ENCODE measurements around the gene ATF5.
"Not testable (repeated sequence)": the region's sequence is repeated elsewhere in the genome, so short reads cannot be mapped to it uniquely, and the experiment has no call there.

The ATF5 gene

DNA sequence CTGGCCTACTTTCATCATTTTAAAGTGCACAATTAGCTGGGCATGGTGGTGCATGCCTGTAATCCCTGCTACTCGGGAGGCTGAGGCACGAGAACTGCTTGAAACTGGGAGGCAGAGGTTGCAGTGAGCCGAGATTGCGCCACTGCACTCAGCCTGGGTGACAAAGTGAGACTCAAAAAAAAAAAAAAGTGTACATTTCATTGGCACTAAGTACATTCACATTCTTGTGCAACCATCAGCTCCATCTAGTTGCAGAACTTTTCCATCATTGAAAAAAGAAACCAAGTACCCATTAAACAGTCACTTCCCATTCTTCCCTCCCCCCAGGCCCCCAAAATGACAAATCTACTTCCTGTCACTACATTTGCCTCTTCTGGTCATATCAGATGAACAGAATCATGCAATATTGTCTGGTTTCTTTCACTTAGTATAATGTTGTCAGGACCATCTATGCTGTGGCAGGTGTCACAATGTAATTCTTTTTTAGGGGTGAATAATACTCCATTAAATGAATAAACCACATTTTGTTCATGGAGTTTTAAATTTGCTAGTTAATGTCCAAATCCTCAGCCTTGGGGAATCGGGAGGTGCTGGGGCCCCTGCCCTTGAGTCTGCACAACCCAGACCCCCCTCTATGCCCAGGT is 39.4 kb downstream of the ATF5 start:
- no peak for TF ChIP-seq ZFX (IDR thresholded peaks at IDR 0.05; ENCODE audit: borderline replicate concordance)
- TF ChIP-seq, protein P1, sequence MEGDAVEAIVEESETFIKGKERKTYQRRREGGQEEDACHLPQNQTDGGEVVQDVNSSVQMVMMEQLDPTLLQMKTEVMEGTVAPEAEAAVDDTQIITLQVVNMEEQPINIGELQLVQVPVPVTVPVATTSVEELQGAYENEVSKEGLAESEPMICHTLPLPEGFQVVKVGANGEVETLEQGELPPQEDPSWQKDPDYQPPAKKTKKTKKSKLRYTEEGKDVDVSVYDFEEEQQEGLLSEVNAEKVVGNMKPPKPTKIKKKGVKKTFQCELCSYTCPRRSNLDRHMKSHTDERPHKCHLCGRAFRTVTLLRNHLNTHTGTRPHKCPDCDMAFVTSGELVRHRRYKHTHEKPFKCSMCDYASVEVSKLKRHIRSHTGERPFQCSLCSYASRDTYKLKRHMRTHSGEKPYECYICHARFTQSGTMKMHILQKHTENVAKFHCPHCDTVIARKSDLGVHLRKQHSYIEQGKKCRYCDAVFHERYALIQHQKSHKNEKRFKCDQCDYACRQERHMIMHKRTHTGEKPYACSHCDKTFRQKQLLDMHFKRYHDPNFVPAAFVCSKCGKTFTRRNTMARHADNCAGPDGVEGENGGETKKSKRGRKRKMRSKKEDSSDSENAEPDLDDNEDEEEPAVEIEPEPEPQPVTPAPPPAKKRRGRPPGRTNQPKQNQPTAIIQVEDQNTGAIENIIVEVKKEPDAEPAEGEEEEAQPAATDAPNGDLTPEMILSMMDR (IDR thresholded peaks at IDR 0.05) = no peak
- H3K27ac ChIP-seq = no peak overlapping the region

DNA sequence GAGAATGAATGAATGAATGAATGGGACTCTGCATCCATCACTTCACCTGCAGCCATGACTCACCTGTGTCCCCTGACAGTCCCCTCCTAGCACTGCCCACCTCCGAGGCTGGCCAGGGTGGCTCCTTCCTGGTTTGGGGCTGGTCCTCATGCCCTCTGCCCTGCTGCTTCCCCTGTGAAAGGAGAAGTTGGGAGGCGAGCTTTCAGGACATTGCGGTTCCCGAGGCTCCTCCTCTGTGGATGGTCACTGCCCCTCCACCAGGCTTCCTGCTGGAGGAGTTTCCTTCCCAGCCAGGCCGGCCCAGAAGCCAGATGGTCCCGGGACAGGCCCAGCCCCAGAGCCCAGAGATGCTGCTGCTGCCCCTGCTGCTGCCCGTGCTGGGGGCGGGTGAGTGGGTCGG is 40.4 kb downstream of the ATF5 start:
- H3K27ac ChIP-seq = not testable (repeated sequence)

DNA sequence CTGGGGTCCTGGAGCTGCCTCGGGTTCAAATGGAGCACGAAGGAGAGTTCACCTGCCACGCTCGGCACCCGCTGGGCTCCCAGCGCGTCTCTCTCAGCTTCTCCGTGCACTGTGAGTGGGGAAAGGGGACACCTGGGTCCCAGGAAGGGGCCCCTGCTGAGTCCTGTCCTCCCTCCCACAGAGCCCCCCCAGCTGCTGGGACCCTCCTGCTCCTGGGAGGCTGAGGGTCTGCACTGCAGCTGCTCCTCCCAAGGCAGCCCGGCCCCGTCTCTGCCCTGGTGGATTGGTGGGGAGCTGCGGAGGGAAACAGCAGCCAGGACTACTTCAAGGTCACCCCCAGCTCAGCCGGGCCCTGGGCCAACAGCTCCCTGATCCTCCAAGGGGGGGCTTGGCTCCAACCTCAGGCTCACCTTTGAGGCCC is 43.0 kb downstream of the ATF5 start:
- no peak for TF ChIP-seq ZFX (IDR thresholded peaks at IDR 0.05; ENCODE audit: borderline replicate concordance)
- TF ChIP-seq, protein P1 (IDR thresholded peaks at IDR 0.05) = no peak
- H3K27ac ChIP-seq = no peak overlapping the region

DNA sequence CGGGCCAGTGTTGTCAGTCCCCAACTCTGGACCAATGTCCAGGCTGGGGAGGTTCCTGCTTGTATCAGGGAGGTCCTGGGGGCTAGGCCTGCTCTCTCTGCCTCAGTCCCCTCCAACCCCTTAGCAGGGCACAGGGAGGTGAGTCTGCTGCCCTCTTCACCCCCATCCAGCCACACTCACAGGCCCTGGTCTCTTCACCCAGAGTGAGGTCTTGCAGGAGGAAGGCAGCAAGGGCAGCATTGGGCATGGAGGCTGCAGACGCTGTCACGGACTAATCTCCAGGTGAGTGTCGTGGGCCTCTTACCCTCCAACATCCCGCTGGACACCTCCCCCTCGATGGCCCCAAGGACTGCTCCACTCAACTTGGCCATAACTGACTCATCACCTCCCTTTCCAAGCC is 43.8 kb downstream of the ATF5 start:
- no peak overlapping the region for H3K27ac ChIP-seq
- TF ChIP-seq, protein P1 (IDR thresholded peaks at IDR 0.05) = no peak
- no peak for TF ChIP-seq ZFX (IDR thresholded peaks at IDR 0.05; ENCODE audit: borderline replicate concordance)

DNA sequence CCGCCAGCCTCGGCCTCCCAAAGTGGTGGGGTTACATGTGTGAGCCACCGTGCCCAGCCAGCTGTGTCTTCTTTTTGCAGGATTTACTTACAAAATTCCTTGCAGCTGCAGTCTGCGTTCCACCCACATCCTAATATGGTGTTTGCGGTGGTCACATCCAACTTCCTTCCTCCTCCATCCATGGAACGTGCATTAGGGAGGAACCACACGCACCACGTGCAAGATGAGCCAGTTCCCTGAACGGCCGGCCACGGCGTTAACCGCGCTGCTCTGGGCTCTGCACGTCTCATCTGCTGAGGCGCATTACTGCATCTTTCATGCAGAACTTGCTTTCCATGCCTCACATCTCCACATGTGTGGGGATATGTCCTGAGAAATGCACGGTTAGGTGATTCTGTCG is 45.0 kb downstream of the ATF5 start:
- no peak overlapping the region for H3K27ac ChIP-seq
- no peak for TF ChIP-seq ZFX (IDR thresholded peaks at IDR 0.05; ENCODE audit: borderline replicate concordance)
- TF ChIP-seq, protein P1 (IDR thresholded peaks at IDR 0.05) = no peak

DNA sequence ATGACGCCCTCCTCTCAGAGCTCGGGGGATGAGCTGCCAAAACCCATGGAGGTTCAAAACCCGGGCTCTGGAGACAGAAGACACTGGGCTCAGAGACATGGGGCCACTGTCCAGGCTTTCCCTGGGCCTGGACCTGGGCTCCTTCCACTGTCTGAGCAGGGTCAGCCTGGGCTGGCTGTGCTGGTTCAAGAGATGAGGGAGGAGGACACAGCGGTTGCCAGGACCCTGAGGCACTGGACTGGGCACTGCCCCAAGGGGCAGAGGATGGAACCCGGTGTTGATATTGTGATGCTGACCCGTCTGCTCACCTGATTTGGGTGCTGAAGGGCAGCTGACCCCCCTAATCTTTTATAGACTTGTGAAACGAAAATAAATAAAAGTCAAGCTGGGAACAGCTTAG is 46.0 kb downstream of the ATF5 start:
- no peak overlapping the region for H3K27ac ChIP-seq
- TF ChIP-seq ZFX (IDR thresholded peaks at IDR 0.05; ENCODE audit: borderline replicate concordance) = no peak

DNA sequence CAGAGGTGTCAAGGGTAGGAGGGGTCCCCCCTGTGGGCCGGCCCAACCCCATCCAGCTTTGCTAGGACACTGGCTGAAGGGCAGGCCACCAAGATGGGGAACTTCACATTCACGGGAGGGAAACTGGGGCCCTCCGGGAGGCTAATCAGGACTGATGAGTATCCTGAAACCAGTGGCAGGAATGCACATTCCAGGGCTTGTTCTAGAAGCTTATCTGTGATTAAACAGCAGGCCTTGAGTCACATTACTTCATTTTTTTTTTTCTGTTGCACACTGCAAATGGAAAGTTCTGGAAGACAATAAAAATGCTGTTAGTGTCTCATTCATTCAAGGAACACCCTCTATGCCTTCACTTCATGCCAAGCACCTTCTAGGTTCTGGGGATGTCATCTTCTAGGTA is 47.5 kb downstream of the ATF5 start:
- TF ChIP-seq, protein P1 (IDR thresholded peaks at IDR 0.05) = no peak
- TF ChIP-seq ZFX (IDR thresholded peaks at IDR 0.05; ENCODE audit: borderline replicate concordance) = no peak

DNA sequence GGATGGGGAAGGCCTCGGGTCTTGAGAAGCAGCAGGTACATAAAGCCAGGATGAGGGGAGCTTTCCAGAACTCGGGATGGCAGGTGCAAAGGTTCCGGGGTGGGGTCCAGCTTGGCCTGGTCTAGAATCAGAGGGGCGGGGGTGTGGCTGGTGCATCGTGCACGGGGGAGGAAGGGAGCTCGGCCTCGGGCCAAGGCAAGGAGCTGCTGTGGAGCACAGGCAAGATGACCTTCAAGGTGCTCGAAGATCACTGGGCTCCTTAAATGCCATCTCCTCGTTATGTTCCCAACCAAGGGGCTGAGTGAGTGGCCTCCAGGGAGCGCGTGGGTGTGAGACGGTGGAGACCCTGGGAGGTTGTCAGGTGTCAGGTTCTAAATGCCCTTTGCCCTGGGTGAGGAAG is 48.1 kb downstream of the ATF5 start:
- H3K27ac ChIP-seq = no peak overlapping the region
- TF ChIP-seq ZFX (IDR thresholded peaks at IDR 0.05; ENCODE audit: borderline replicate concordance) = no peak

More for the DNA sequence above, 47.5 kb downstream of the ATF5 start:
- H3K27ac ChIP-seq = no peak overlapping the region

DNA sequence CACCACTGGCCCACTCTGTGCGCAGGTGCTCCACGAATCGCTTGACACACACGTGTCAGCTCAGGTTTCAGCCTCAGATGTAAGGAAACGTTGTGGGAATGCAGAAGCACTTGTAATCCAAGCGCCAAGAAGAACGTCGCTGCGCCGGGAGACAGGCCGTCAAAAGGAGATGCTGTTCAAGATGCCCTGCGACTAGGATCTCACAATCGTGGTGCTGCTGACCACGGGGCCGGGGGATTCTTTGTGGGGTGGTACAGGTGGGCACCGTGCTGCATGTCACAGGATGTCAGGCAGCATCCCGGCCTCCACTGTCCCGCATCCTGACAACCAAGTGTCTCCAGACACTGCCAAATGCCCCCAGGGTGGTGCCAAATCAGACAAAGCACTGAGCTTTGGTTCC is 48.9 kb downstream of the ATF5 start:
- H3K27ac ChIP-seq = no peak overlapping the region
- TF ChIP-seq, protein P1 (IDR thresholded peaks at IDR 0.05) = no peak
- no peak for TF ChIP-seq ZFX (IDR thresholded peaks at IDR 0.05; ENCODE audit: borderline replicate concordance)
